Ecto neural progenitor cell (in vitro differentiated cells): ENCODE measurements around the gene PSMB9.
A peak's percentile ranks its signal among the peaks of the same experiment; 100 is the strongest.
"Not testable (repeated sequence)": the region's sequence is repeated elsewhere in the genome, so short reads cannot be mapped to it uniquely, and the experiment has no call there.

Experiments
- DNase-seq: peaks from one replicate; pipeline ENCODE4 v3.0.0-alpha.2; 2018; ENCODE audit warnings: low spot score

The PSMB9 gene

DNA sequence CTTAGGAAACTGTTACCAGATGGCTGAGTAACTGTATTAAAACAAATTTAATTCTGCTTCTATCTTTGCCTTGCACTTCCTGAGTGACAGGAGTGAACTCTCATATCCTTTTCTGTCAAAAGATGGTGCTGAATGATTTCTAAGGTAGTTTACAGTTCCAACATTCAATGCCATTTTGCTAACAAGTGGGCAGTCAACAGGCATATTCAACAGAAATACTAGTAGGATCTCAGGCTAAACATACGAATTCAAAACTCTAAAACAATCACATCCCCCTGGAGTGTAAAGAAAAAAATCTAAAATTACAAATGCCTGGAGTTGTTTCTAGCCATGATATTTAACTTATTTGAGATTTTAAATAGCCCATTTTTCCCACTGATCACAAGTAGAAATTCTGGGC, 6.7 kb downstream of the PSMB9 start:
- DNase-seq = no peak

DNA sequence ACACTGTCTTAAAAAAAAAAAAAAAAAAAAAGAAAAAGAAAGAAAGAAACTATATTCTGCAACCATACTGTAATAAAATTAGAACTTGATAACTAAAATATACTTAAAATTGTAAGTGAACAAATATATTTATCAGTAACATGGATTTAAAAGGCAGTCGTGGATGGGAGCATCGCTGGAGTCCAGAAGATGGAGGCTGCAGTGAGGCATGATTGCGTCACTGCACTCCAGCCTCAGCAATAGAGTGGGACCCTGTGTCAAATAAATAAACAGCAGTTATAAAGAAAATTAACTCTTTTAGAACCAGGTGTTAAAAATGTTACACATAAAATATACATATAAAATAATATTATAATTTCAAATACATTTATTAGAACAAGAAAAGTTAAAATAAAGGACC, 8.7 kb downstream of the PSMB9 start:
- DNase-seq = no peak

DNA sequence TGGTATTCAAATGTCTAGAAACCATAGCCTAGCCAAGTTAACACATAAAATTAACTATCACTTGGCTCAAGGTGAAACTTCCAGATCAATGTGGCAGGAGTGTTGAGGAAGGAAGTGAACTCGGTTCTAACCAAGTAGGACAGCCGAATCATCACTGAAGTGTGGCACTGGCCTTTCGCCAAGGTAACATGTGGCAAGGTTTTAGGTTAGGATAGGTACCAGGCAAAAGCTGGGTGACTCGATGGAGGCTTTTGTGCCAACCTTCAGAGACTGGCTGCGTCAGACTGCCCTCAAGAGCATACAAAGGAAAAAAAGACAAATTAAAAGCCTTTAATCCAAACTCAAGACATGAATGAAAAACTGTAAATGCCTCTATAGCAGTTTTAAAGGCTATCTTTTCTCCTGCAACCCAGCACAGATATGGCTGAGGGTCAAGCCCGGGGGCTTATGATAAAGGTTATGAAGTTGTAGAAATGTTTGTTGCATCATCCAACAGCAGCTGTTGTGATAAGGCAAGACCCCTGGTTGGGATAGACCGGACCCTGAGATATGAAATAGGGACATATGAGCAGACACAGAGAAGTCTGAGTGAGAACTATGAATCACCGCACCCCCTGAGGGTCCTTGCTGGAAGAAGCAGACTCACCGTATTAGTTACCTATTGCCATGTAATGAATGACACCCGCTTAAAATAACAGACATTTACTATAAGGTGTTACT, 11.9 kb downstream of the PSMB9 start:
- no peak for DNase-seq

DNA sequence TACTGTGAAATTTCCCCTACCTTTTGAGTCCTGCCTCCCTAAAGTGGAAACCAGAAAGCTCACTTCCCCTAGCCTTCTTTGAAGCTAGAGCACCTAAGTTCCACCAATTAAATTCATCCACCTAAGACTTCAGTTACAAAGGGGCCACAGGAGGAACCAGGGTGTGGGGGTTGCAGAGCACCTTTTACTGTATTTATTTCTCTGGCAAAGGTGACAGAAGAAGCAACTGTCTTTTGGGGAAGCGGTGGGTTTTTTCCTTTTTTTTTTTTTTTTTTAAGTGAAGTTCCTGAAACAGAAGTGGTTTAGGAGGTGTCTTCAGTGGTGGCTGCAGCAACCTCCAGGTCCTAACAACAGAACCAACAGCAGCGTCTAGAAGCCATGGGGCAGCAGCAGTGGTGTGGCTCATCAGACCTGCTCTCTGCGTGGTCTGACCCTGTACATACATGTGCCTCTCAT, 13.1 kb downstream of the PSMB9 start:
- no peak for DNase-seq

DNA sequence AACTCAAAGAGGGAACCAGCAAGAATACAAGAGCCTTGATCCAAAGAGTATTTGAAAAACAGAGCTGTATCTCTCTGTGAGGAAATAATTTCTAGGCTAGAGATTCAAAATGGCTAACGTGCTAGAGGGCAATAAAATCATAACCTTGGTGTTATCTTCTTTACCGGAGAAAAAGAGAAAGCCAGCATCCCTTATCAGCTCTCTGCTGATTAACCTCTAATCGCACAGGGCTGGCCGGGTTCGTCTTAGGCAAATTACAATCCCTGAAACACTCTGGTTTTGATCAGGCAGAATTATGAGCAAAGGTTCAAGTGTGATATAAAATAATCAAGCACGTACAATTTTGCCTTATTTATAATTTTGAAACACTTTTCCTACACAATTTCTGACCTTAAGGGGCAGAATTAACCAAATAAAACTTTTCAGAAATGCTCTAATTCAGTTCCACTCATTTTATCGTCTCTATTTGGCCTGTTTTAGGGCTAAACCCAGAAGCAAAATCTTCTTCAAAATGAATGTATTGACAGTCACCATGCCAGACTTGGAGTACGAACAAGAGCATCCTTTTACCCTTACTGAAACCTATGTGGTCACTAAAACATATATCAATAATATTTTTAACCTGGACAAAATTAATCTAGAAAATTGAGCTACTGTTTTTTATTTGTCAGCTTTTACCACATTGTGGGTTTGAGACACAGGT, 13.7 kb downstream of the PSMB9 start:
- no peak for DNase-seq

DNA sequence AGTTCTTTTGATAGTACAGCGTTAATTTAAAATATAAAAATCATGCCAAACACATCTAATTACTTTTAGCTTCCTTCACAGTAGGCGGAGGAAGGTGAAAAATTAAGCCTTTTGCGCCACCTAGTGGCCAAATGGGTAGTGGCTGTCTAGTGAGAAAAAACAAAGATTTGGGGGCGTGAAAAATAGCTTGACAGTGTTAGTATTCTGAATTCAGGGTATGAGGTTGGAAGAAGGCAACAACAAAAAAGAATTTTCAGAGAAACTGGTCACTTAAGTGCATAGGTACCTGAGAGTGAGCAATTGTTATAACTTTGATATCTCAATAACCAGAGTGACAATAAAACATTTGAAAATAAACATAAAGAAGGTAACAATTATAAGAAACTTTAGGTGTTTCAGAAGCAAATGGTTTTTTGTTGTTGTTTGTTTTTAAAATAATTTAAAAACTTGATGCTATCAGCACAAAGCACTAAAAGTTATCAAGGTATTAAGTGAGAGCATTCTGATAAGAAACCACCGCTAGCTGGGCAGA, 14.3 kb downstream of the PSMB9 start:
- DNase-seq = peak; percentile 73

DNA sequence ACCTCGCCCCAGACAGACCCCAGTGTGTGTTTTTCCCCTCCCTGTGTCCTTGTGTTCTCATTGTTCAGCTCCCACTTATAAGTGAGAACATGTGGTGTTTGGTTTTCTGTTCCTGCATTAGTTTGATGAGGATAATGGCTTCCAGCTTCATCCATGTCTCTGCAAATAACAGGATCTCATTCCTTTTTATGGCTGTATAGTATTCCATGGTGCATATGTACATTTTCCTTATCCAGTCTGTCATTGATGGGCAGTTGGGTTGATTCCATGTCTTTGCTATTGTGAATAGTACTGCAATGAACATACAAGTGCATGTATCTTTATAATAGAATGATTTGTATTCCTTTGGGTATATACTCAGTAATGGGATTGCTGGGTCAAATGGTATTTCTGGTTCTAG, 20.0 kb downstream of the PSMB9 start:
- DNase-seq = not testable (repeated sequence)

DNA sequence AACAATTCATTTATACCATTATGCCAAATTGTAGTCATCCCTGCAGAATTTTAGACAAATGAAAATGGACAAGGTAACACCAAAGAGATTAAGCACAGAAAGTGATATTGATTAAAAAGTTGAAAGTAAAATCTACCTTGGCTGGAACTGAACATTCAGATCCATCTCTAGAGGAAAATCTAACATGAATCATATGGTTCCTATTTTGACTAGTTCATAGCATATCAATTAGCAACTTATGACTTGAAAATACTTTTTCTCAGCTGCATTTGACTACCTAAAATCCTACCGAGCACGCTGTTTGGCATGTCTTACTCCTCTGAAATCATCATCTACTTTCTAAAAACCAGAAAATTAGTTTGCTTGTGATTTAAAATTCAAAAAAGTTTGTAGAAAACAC, 22.6 kb downstream of the PSMB9 start:
- no peak for DNase-seq

DNA sequence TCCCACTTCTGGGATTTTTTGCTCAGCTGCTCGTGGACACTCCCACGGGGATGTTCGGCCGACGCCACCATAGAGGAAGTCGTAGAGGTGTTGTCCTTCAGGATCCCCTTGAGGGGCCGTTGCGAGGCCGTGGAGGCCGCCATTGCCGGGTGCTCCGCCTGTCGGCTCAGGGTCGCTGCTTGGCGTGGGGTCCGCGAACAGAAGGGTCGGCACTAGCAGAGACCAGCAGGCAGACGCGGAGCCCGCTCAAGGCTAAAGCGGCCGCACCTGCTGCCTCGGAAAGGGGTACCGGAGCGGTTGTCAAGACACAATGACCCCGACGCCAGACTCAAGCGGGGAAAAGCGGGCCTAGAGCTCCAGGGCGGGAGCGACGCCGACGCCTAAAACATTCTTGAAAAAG, 25.7 kb downstream of the PSMB9 start:
- no peak for DNase-seq

DNA sequence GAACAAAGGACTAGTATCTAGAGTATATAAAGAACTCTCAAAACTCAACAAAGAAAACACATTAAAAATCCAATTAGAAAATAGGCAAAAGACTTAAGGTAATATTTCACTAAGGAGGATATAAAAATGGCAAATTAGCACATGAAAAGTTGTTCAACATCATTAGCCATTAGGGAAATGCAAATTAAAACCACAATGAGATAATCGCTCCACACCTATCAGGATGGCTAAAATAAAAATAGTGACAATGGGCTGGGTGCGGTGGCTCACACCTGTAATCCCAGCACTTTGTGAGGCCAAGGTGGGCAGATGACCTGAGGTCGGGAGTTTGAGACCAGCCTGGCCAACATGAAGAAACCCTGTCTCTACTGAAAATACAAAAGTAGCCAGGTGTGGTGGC, 27.0 kb downstream of the PSMB9 start:
- not testable (repeated sequence) for DNase-seq

DNA sequence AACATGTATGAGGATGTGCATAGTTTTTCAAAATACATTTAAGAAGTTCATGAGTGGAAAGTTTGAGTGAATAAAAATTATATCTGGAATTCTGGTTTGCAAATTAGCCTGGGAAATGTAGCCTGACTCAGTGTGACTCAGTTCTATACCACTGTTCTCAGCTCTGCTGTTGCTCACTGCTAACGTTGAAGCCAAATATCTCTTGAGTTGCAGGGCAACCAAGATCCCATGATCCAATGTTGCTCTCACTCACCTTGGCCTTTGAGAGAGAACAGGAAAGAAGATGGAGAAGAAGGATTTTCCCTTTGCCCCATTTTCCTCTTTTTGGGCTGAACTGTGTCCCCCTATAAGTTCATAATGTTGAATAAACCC, 28.9 kb downstream of the PSMB9 start:
- DNase-seq = no peak

DNA sequence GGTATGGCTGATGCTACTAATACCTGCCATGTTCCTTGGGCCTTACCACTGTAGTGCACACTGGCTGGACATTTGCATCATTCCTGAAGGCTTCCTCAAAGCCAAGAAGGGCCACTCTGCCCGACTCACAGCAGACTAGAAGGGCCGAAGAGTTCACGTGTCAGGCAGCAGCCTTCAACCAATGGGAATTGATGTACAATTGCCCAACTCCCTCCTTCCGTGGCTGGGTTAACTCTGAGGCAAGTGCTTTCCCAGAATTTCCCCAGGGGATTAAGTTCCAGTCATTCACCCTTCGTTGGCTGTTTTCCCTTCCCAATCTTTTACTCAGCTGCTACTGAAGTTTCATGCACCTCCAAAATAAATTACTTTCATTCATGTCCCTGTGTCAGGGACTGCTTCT, 29.8 kb downstream of the PSMB9 start:
- DNase-seq = peak; percentile 49

DNA sequence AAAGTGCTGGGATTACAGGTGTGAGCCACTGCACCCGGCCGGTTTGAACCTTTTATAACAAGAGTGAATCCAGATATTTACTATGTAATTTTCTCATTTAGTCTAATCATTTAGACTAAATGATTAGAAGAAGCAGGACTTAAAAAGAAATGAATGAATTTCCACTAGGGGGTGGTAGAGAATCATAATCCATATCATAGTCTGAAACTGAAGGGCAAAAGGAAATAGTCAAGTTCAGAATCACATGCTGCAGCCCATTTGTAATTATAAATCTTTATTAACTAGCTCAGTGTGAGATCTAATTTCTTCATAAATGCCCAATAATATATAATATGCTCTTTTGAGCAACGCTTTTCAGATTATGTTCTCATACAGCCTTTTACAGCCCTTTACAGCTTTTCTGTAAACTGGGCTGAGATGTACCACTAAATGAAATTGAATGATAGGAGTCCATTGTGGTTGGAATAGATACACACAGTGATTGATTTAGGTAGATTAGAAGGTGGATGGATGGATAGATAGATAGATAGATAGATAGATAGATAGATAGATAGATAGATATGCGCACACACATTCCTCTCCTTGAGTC, 31.8 kb downstream of the PSMB9 start:
- no peak for DNase-seq

DNA sequence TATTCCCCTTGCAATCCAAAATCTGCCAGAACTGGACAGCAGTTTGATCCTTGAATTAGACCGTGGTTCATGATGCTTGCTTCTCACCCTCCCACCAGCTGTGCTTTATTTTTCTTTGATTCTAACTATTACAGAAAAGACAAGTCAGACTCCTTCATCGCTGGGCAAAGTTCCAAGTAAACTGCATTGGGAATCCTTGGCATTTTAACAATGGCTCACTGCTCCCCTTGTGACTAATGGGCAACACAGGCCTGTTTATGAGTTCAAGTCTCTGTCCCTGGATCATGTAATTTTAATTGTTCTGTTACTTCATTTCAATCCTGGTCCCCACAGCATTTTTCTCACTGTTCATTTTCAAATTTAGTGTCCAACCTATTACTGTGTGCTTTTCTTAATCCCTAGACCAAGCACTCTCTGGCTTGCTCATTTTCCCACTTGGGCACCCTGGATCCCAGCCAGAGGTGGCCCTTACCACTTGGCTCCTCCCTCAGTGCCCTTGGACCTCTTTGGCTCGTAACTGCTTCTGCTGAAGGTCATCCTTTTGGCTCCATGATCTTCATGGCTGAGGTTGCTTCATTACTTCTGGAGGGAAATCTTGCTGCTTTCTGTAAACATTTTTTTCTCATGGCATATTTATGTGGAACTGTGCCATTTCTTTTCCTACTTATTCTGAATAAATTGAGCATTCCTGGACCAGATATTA, 32.8 kb downstream of the PSMB9 start:
- DNase-seq = no peak

DNA sequence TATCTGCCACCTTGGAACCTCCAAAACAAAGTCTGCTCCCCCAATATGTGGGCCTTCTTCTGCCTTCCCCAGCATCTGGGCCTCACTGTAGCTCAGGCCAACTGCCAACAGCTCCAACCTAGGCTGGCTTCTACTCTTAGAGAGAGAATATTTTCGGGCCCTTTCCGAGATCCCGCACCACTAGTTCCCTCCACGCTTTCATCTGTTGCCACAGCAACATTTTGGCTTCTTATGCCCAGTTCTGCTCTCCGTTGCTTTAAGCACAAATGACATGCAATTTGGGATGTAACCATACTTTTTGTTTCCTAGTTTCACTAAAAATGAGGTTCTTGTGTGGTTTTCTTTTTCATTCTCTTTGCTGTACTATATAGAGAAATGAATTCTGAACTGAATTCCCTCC, 33.6 kb downstream of the PSMB9 start:
- DNase-seq = no peak

DNA sequence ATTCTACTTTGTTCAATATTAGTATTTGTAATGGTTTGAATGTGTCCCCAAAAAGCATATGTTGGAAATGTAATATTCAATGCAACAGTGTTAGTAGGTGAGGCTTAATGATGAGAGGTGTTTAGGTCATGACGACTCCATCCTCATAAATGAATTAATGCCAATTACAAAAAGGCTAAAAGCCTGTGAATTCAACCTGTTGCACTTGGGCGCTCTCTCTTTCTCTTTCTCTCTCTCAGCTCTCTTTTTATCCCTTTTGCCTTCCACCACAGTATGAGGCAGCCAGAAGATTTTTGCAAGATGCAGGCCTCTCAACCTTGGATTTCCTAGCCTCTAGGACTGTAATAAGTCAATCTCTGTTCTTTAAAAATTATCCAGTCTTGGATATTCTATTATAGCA, 34.6 kb downstream of the PSMB9 start:
- no peak for DNase-seq

DNA sequence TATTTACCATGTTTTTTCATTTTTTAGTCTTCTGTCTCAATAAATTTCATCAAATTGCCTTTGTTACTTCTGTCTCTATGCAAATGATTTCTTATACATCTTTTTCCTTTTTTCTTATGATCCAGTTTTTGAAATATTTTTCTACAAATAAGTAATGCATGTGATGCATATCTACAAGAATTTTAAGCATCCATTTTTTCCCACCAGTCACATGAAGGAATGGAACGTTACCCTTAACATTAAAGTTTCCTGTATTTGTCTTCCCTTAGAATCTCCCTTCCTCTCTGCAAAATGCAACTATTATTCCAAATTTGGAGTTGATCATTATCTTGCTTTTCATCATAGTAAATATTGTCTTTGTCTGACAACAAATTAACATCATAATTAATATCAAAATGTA, 35.5 kb downstream of the PSMB9 start:
- DNase-seq = no peak

DNA sequence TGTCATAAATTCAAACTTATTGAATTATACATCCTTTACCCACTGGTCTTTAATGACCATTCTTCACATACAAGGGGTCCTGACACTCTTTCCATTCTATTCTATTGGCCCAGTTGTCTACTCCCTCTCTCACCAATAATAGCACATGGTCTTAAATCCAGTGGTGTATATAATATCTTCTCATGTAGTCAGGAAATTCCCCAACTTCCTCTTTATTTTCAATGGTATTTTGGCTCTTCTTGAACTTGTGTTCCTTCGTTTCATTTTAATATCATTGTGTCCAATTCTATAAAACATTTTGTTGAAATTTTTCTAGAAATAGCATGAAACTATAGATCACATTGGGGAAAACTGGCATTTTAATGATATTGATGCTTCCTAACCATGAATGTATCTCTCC, 36.8 kb downstream of the PSMB9 start:
- DNase-seq = no peak

DNA sequence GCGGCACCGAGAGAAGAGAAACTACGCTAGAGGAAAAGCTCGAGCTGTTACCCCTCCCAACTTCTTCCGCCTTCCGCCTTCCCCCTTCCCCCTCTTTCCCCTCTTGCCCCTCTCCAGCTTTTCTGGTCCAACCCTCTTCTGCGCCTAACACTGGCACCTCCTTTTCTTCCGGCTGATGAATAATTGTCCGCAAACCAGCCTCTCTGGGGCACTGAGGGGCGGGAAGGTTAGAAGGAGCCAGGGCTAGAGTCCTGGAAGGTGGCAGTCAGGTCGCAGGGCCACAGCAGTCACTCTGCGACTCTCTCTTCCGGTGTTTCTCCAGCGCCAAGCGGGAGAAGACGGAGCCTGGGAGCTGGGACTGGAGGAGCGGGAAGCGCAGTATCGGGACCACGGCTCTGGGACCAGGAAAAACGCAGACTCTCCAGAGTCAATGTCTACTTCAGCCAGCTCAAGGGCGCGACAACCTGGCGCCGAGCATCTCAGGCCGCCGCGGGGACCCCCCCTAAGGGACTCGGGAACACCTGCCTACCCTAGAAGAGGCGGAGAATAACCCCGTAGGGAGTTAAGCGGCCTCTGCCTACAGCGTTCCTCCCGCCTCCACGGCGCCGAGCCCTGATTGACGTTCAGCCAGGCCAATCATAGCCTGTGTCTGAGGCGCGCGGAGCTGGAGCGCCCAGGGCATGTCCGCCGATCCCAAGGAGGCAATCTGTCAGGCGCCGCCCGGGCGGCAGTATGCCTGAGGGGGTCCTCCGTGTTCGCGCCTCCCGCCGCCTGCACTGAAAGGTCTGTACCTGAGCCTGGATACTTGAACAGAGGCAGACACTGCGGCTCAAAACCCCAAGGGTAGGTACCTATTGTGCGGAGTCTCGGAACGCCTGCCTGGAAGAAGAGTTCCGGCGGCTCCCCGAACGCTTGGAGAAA, 40.4 kb downstream of the PSMB9 start:
- peak; percentile 97 for DNase-seq

DNA sequence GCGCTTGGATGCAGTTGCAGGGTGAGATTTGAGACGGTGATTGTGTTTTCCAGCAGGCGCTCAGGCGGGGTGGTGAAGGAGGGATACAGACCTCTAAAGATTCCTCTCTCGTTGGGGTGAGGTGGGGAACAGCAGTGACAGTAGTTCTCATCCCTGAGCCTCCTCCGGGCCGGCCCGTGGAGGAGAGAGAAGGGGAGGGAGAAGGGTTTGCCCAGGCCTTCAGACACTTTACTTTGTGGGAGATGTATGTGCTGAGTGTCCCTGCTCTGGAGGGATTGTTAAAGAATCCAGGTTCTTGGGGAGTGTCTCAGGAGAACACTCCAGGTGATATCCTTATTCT, 41.0 kb downstream of the PSMB9 start:
- DNase-seq = no peak

DNA sequence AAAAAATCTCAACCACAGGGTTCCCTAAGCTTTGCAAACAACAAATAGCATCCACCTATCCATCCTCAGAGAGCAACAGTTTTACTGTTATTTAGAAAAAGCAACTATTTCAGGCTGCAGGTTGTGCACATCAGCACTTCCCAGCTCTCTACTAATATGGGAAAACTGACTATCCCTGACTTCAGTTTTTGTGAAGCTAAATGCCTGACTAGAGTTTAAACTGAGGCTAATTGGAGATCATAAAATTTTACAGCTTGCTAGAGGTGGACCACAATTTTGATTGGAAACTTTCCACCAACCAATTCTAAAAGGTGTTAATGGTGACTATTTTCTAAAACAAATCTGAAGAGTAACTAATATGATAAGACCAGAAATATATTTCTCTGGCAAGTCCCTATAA, 50.0 kb downstream of the PSMB9 start:
- no peak for DNase-seq

DNA sequence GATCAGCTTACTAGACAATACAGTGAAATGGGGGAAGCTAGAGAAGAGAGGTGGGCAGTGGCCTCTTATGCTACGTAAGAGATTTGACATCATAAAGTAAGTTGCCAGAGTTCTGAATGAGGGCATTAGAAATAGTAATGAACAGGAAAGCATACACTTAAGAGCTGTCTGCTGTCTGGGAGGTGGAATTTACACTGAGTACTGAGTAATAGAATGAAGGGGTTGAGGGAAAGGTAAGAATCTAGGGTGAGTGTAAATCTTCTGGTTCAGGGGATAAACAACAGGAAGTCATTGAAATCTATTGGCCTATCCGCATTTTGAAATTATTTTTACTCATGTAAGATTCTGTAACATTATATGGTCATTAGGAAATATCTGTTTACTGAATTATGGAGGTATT, 51.1 kb downstream of the PSMB9 start:
- DNase-seq = no peak
